SK-N-SH (cell line): Measurements from ENCODE around the gene RAD51B. TPM values are rescaled to one million over a fixed set of nuclear protein-coding genes. Genes with fewer than 3 reads are reported as not detected.

Source experiments
- CTCF ChIA-PET: fragments of 300-600, 350-600 bp; formaldehyde crosslinking; extraction: SDS; loops from one replicate; lab custom pipeline; 2021; lab: Yijun Ruan, JAX
- POLR2A ChIA-PET: fragments of 350-600 bp; sonication (Branson Sonifier 250); formaldehyde crosslinking; extraction: SDS; loops from one replicate; lab custom pipeline; 2020; ENCODE audit warnings: antibody characterized with exemption, inconsistent platforms; lab: Yijun Ruan, JAX
- DNase-seq: peaks from one replicate; pipeline ENCODE4 v3.0.0; 2012
- H2AFZ ChIP-seq: fragments of 200-600 bp; sonication (generic); 2 replicates; pipeline ENCODE4 v1.8.1; 2016; ENCODE audit warnings: antibody characterized with exemption, mild to moderate bottlenecking, low read depth
- H3F3A ChIP-seq: fragments of 200-600 bp; sonication (generic); replicated peaks from 2 replicates; pipeline ENCODE3; 2016; ENCODE audit warnings: antibody characterized with exemption, mild to moderate bottlenecking; ENCODE audit not compliant: insufficient read depth
- H3K27ac ChIP-seq, 2 experiments: fragments of 200-500 bp in 1 of 2; fragments of 200-600 bp in 1 of 2; sonication (Bioruptor generic) in 1 of 2; sonication (generic), shearing (Covaris generic) in 1 of 2; 2 replicates each; pipeline versions ENCODE4 v1.5.1 to v1.6.1; 2014 to 2016; ENCODE audit warnings: low read depth in 2 of 2, inconsistent platforms in 1 of 2, low read length in 1 of 2, mild to moderate bottlenecking in 1 of 2, mixed read lengths in 1 of 2
- H3K27me3 ChIP-seq: fragments of 200-600 bp; sonication (generic), shearing (Covaris generic); 2 replicates; pipeline ENCODE4 v1.6.1; 2016; ENCODE audit warnings: mixed run types; ENCODE audit not compliant: insufficient read depth
- H3K36me3 ChIP-seq, 2 experiments: fragments of 200-500 bp in 1 of 2; fragments of 200-600 bp in 1 of 2; sonication (Bioruptor generic) in 1 of 2; sonication (generic) in 1 of 2; replicated peaks in 1 of 2; 2 replicates each; pipeline versions ENCODE3 to v1.5.1; 2014 to 2016; ENCODE audit warnings: low read length in 1 of 2, mild to moderate bottlenecking in 1 of 2; ENCODE audit not compliant: insufficient read depth in 2 of 2, control insufficient read depth in 1 of 2
- H3K4me1 ChIP-seq, 2 experiments: fragments of 200-500 bp in 1 of 2; fragments of 200-600 bp in 1 of 2; sonication (Bioruptor generic) in 1 of 2; sonication (generic), shearing (Covaris generic) in 1 of 2; 2 replicates each; pipeline versions ENCODE4 v1.5.1 to v1.6.1; 2014 to 2016; ENCODE audit warnings: low read depth in 1 of 2, low read length in 1 of 2, mixed run types in 1 of 2; ENCODE audit not compliant: insufficient read depth in 2 of 2, control insufficient read depth in 1 of 2
- H3K4me2 ChIP-seq: fragments of 200-600 bp; sonication (generic), shearing (Covaris generic); 2 replicates; pipeline ENCODE4 v1.6.1; 2017; ENCODE audit warnings: mixed run types
- H3K4me3 ChIP-seq, 2 experiments: fragments of 200-500 bp in 1 of 2; fragments of 200-600 bp in 1 of 2; sonication (Bioruptor generic) in 1 of 2; sonication (generic), shearing (Covaris generic) in 1 of 2; 2 replicates each; pipeline versions ENCODE4 v1.5.1 to v1.8.1; 2014 to 2016; ENCODE audit warnings: low read depth in 2 of 2, inconsistent platforms in 1 of 2, low read length in 1 of 2, mild to moderate bottlenecking in 1 of 2, mixed read lengths in 1 of 2, moderate library complexity in 1 of 2
- H3K79me2 ChIP-seq: fragments of 200-600 bp; sonication (generic); 2 replicates; pipeline ENCODE4 v1.8.1; 2017; ENCODE audit warnings: mild to moderate bottlenecking; ENCODE audit not compliant: insufficient read depth
- H3K9ac ChIP-seq: fragments of 200-600 bp; sonication (generic); 2 replicates; pipeline ENCODE4 v1.6.1; 2017; ENCODE audit warnings: mixed run types
- H3K9me2 ChIP-seq: fragments of 200-600 bp; sonication (generic); 2 replicates; pipeline ENCODE4 v1.6.1; 2017; ENCODE audit warnings: mixed run types
- H3K9me3 ChIP-seq: fragments of 200-600 bp; sonication (generic); 2 replicates; pipeline ENCODE4 v1.6.1; 2017; ENCODE audit warnings: mixed run types, mild to moderate bottlenecking, moderate library complexity
- H4K20me1 ChIP-seq: fragments of 200-600 bp; sonication (generic); 2 replicates; pipeline ENCODE4 v1.6.1; 2017; ENCODE audit warnings: mild to moderate bottlenecking, mixed run types; ENCODE audit not compliant: insufficient read depth
- EP300 ChIP-seq, 2 experiments: IDR thresholded peaks; 2 replicates each; pipeline versions ENCODE4 v1.4.0 to v1.6.1; 2012; ENCODE audit warnings: borderline replicate concordance in 1 of 2, low read depth in 1 of 2, low read length in 1 of 2
- FOSL2 ChIP-seq: IDR thresholded peaks from 2 replicates; pipeline ENCODE4 v1.4.0; 2012; ENCODE audit warnings: low read depth, mild to moderate bottlenecking, moderate library complexity, borderline replicate concordance
- FOXJ3 ChIP-seq: sonication (generic); formaldehyde crosslinking; IDR thresholded peaks from 2 replicates; pipeline ENCODE4 v1.5.1; 2020; ENCODE audit warnings: mild to moderate bottlenecking, missing genetic modification reagents
- FOXM1 ChIP-seq: IDR thresholded peaks from 2 replicates; pipeline ENCODE4 v1.4.0; 2012; ENCODE audit warnings: low read depth, mild to moderate bottlenecking
- GABPA ChIP-seq: IDR thresholded peaks from 2 replicates; pipeline ENCODE4 v1.4.0; 2012; ENCODE audit warnings: low read depth, mild to moderate bottlenecking
- GATA2 ChIP-seq: sonication (generic); formaldehyde crosslinking; IDR thresholded peaks from 2 replicates; pipeline ENCODE4 v1.5.0; 2020; ENCODE audit warnings: mild to moderate bottlenecking, missing genetic modification reagents
- MEF2A ChIP-seq: IDR thresholded peaks from 2 replicates; pipeline ENCODE4 v1.4.0; 2012; ENCODE audit warnings: low read depth, borderline replicate concordance
- MXI1 ChIP-seq: IDR thresholded peaks from 2 replicates; pipeline ENCODE4 v1.6.1; 2012; ENCODE audit warnings: mild to moderate bottlenecking, low read depth, low read length, improper control_type of control experiment
- NFIC ChIP-seq: IDR thresholded peaks from 2 replicates; pipeline ENCODE4 v1.4.0; 2012; ENCODE audit warnings: borderline replicate concordance
- NRF1 ChIP-seq: IDR thresholded peaks from 2 replicates; pipeline ENCODE4 v1.6.1; 2012; ENCODE audit warnings: low read depth, mild to moderate bottlenecking, low read length
- POLR2AphosphoS5 ChIP-seq: IDR thresholded peaks from 2 replicates; pipeline ENCODE4 v1.6.1; 2012; ENCODE audit warnings: low read depth, low read length
- RAD21 ChIP-seq: IDR thresholded peaks from 2 replicates; pipeline ENCODE4 v1.6.1; 2012; ENCODE audit warnings: mild to moderate bottlenecking, low read length
- RXRA ChIP-seq: IDR thresholded peaks from 2 replicates; pipeline ENCODE4 v1.4.0; 2012; ENCODE audit warnings: low read depth, mild to moderate bottlenecking, borderline replicate concordance
- SIN3A ChIP-seq: IDR thresholded peaks from 2 replicates; pipeline ENCODE4 v1.6.1; 2012; ENCODE audit warnings: low read depth, mild to moderate bottlenecking, low read length, moderate library complexity, borderline replicate concordance
- TAF1 ChIP-seq: IDR thresholded peaks from 2 replicates; pipeline ENCODE4 v1.6.1; 2012; ENCODE audit warnings: low read depth, mild to moderate bottlenecking, low read length, moderate library complexity, borderline replicate concordance
- TCF12 ChIP-seq: IDR thresholded peaks from 2 replicates; pipeline ENCODE4 v1.4.0; 2012
- YY1 ChIP-seq: IDR thresholded peaks from 2 replicates; pipeline ENCODE4 v1.4.0; 2012; ENCODE audit warnings: low read depth, mild to moderate bottlenecking
- WGBS: methylation state at CpG from one replicate; pipeline ENCODE4 v1.1.6; 2017; ENCODE audit warnings: low lambda C conversion rate; 5-methylcytosine and 5-hydroxymethylcytosine counted together
- polyA plus RNA-seq, 3 experiments: library from polyadenylated mRNA; depleted of rRNA; stranded (reverse); fragments of >200 nt; gene quantifications; 2 replicates each; pipeline ENCODE4 v1.2.3, GENCODE V29; 2012
- TF ChIP-seq, protein P1 (sequence below): IDR thresholded peaks from 2 replicates; pipeline ENCODE4 v1.4.0; 2012; ENCODE audit warnings: low read depth, borderline replicate concordance
- TF ChIP-seq, protein P2 (sequence below): IDR thresholded peaks from 2 replicates; pipeline ENCODE4; 2012
- TF ChIP-seq, protein P3 (sequence below): fragments of 200-600 bp; sonication (generic); IDR thresholded peaks from 2 replicates; pipeline ENCODE4 v1.6.1; 2017; ENCODE audit warnings: antibody characterized with exemption, mild to moderate bottlenecking, moderate library complexity
- TF ChIP-seq, protein P4 (sequence below): fragments of 150-350 bp; IDR thresholded peaks from 2 replicates; pipeline ENCODE4 v1.6.1; 2017; ENCODE audit warnings: antibody characterized with exemption, low read length, low read depth, borderline replicate concordance

Gene RAD51B
- polyA plus RNA-seq, 1 of the 3 experiments (the other 2 are of a cell fraction), result 6.0 TPM

DNA sequence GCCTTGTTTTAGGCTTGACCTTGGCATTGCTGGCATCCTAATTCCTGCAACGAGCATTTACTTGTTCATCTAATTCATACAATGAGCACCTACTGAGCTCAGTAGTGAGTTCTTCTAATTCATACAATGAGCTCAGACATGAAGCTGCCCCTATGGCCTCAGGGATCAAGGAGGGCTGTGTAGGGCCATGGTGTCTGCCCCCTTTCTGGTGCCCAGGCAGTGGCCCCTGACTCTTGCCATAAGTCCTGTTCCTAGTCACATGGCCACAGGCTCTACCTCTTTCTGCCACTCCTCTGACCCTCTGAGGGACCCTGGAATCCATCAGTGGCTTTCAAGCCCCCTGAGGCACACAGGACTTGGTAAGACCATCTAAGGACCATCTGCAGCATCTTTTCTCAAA is 824.5 kb downstream of the RAD51B start:
- Histone ChIP-seq H3K36me3 (no peaks in the 10 kb centered on the region), H3K9me2 (no peaks in the 10 kb centered on the region), H3K4me2 (no peak overlapping the region), H3K4me3 (no peak overlapping the region), H3K27ac (no peak overlapping the region), H4K20me1 (no peaks in the 10 kb centered on the region), H3K79me2 (no peaks in the 10 kb centered on the region), H3F3A (no peaks in the 10 kb centered on the region), H3K9me3 (peaks cover 17% of the 10 kb centered on the region; the same call in 1 of the 2 replicates), H3K4me1 (no peaks in the 10 kb centered on the region), H3K27me3 (no peaks in the 10 kb centered on the region), H2AFZ (no peak overlapping the region), H3K9ac (no peak overlapping the region)
- WGBS, result 67% methylated on average over 1 of the region's 1 CpG
- ChIA-PET POLR2A (no interaction called here), CTCF (interaction anchor here (1.3 to 1.4 kb wide), 2 partner anchors 10 to 144 kb away, joined by 4 read pairs; no protein-coding TSS in a partner anchor)
- DNase-seq, result no peak
- TF ChIP-seq NFIC (no peak), NRF1 (no peak), MEF2A (no peak), FOXJ3 (CRISPR knock-in tag) (no peak), GABPA (no peak), FOXM1 (no peak), MXI1 (no peak)
- TF ChIP-seq, protein P1, sequence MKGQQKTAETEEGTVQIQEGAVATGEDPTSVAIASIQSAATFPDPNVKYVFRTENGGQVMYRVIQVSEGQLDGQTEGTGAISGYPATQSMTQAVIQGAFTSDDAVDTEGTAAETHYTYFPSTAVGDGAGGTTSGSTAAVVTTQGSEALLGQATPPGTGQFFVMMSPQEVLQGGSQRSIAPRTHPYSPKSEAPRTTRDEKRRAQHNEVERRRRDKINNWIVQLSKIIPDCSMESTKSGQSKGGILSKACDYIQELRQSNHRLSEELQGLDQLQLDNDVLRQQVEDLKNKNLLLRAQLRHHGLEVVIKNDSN, result no peak
- TF ChIP-seq, protein P2, sequence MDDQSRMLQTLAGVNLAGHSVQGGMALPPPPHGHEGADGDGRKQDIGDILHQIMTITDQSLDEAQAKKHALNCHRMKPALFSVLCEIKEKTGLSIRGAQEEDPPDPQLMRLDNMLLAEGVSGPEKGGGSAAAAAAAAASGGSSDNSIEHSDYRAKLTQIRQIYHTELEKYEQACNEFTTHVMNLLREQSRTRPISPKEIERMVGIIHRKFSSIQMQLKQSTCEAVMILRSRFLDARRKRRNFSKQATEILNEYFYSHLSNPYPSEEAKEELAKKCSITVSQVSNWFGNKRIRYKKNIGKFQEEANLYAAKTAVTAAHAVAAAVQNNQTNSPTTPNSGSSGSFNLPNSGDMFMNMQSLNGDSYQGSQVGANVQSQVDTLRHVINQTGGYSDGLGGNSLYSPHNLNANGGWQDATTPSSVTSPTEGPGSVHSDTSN, result no peak
- TF ChIP-seq, protein P3, sequence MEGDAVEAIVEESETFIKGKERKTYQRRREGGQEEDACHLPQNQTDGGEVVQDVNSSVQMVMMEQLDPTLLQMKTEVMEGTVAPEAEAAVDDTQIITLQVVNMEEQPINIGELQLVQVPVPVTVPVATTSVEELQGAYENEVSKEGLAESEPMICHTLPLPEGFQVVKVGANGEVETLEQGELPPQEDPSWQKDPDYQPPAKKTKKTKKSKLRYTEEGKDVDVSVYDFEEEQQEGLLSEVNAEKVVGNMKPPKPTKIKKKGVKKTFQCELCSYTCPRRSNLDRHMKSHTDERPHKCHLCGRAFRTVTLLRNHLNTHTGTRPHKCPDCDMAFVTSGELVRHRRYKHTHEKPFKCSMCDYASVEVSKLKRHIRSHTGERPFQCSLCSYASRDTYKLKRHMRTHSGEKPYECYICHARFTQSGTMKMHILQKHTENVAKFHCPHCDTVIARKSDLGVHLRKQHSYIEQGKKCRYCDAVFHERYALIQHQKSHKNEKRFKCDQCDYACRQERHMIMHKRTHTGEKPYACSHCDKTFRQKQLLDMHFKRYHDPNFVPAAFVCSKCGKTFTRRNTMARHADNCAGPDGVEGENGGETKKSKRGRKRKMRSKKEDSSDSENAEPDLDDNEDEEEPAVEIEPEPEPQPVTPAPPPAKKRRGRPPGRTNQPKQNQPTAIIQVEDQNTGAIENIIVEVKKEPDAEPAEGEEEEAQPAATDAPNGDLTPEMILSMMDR, result no peak

DNA sequence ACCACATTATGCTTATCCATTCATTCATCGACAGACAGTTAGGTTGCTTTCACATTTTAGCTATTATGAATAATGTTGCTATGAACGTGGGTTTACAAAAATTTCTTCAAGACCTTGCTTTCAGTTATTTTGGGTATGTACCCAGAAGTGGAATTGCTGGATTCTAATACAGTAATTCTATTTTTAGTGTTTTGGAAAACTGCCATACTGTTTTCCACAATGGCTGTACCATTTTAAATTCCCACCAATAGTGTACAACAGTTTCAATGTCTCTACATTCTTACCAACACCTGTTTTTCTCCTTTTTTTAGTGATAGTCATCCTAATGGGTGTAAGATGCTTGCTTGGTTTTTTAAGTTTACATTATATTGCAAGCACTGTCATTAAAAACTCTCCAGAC is 825.8 kb downstream of the RAD51B start:
- CTCF ChIA-PET, result no interaction called here
- 83% methylated on average over 2 of the region's 2 CpGs for WGBS
- Histone ChIP-seq H3K9ac (no peak overlapping the region), H3K9me3 (peaks cover 17% of the 10 kb centered on the region; the same call in 1 of the 2 replicates), H3K4me3 (no peak overlapping the region), H3K4me1 (peaks cover 0 to 3% of the 10 kb centered on the region in 2 experiments; a peak in 1 of 4 replicates), H3F3A (no peaks in the 10 kb centered on the region), H3K36me3 (no peaks in the 10 kb centered on the region), H3K4me2 (no peak overlapping the region), H4K20me1 (no peaks in the 10 kb centered on the region), H3K9me2 (no peaks in the 10 kb centered on the region), H3K27me3 (no peaks in the 10 kb centered on the region), H3K27ac (no peak overlapping the region), H3K79me2 (no peaks in the 10 kb centered on the region), H2AFZ (no peak overlapping the region)
- POLR2A ChIA-PET, result no interaction called here
- DNase-seq, result no peak
- TF ChIP-seq GATA2 (CRISPR knock-in tag) (no peak), TCF12 (no peak), RXRA (no peak), FOSL2 (no peak), SIN3A (no peak), YY1 (no peak), FOXJ3 (CRISPR knock-in tag) (no peak), MXI1 (no peak), RAD21 (no peak), TAF1 (no peak), EP300 (IDR thresholded peaks at IDR 0.05; ENCODE audit: borderline replicate concordance in 1 of 2, low read depth in 1 of 2, low read length in 1 of 2) (no peak), POLR2AphosphoS5 (no peak)
- TF ChIP-seq, protein P2, result no peak
- TF ChIP-seq, protein P3, result no peak
- TF ChIP-seq, protein P4, sequence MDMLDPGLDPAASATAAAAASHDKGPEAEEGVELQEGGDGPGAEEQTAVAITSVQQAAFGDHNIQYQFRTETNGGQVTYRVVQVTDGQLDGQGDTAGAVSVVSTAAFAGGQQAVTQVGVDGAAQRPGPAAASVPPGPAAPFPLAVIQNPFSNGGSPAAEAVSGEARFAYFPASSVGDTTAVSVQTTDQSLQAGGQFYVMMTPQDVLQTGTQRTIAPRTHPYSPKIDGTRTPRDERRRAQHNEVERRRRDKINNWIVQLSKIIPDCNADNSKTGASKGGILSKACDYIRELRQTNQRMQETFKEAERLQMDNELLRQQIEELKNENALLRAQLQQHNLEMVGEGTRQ, result no peak
